ENCODE measurements around the gene MRPS12. TPM values are rescaled to one million over a fixed set of nuclear protein-coding genes. Genes with fewer than 3 reads are reported as not detected.

The MRPS12 gene
- total and polyA plus RNA-seq, 2 of the 4 experiments (the other 2 are of a cell fraction): 26.7 to 75.4 TPM

- POLR2A ChIA-PET (ENCODE audit: unreplicated experiment): no interaction called here
Observed at GRCh38 chr19:38911388-38912001, 19.2 kb upstream of the MRPS12 start.

More at GRCh38 chr19:38911388-38912001, 19.2 kb upstream of the MRPS12 start:
- BruUV-seq (replicated peaks): no TSS peak
- Histone ChIP-seq H2BK20ac (ENCODE audit: low read depth, low read length) (no peak overlapping the region), H3K9ac (ENCODE audit: low read depth, low read length) (no peak overlapping the region), H2BK15ac (ENCODE audit: low read depth, low read length) (no peak overlapping the region), H3K9me3 (ENCODE audit: control insufficient read depth, insufficient read depth, low read length) (no peaks in the 10 kb centered on the region; the same call in 1 of the 2 replicates), H3K23ac (ENCODE audit: low read depth, low read length) (no peak overlapping the region), H3K4ac (ENCODE audit: low read depth, low read length) (no peak overlapping the region), H3K4me2 (ENCODE audit: low read depth, low read length) (no peak overlapping the region), H3K4me3 (ENCODE audit: insufficient read depth, low read depth, low read length) (no peak overlapping the region), H2AK5ac (ENCODE audit: low read depth, low read length) (no peak overlapping the region), H3K27me3 (ENCODE audit: control insufficient read depth, insufficient read depth, low read length) (peaks cover 4% of the 10 kb centered on the region; the same call in 1 of the 2 replicates), H3K27ac (ENCODE audit: insufficient read depth, low read length) (no peak overlapping the region), H3K36me3 (ENCODE audit: control insufficient read depth, insufficient read depth, low read length) (peaks cover 17% of the 10 kb centered on the region), H4K91ac (ENCODE audit: insufficient read depth, low read depth, low read length) (no peak overlapping the region), H2BK120ac (ENCODE audit: low read depth, low read length) (no peak overlapping the region), H3K14ac (replicated peaks; ENCODE audit: low read depth, low read length) (no peak overlapping the region), H3K9me1 (ENCODE audit: insufficient read depth, low read length) (no peaks in the 10 kb centered on the region), H4K5ac (ENCODE audit: low read depth, low read length) (no peak overlapping the region), H4K20me1 (ENCODE audit: insufficient read depth, low read length) (no peaks in the 10 kb centered on the region), H2BK5ac (ENCODE audit: low read depth, low read length, poor library complexity, severe bottlenecking) (no peak overlapping the region), H3K56ac (ENCODE audit: extremely low read depth, insufficient read depth, low read length) (no peak overlapping the region), H3K79me1 (ENCODE audit: low read depth in 1 of 2, low read length in 2 of 2) (no peaks in the 10 kb centered on the region), H4K8ac (ENCODE audit: low read depth in 2 of 2, low read length in 2 of 2) (no peak overlapping the region), H2AK9ac (replicated peaks; ENCODE audit: low read depth, low read length, poor library complexity) (no peak overlapping the region), H2AFZ (replicated peaks; ENCODE audit: low read length, poor library complexity) (no peak overlapping the region), H3K4me1 (ENCODE audit: control insufficient read depth, insufficient read depth, low read length) (no peaks in the 10 kb centered on the region), H3K18ac (ENCODE audit: low read depth, low read length) (no peak overlapping the region)
- TF ChIP-seq MAZ (IDR thresholded peaks at IDR 0.05; ENCODE audit: borderline replicate concordance, low read depth, low read length): no peak
- no peak for TF ChIP-seq RCOR1 (IDR thresholded peaks at IDR 0.05; ENCODE audit: insufficient replicate concordance, low read length)
- ATAC-seq (ENCODE audit: low read depth): no peak
- CTCF ChIA-PET: interaction anchor here (1.1 kb wide), 1 partner anchor 19 kb away, joined by 3 read pairs; the partner anchor contains the start of genes MRPS12 and SARS2
- no peak for DNase-seq
- dilution Hi-C loops (cut with HindIII; ENCODE audit: low sequenced_read_pairs, unreplicated experiment): no loop called here
- WGBS, 2 experiments (ENCODE audit: extremely low coverage in 2 of 2, insufficient read length in 1 of 2): 83% methylated on average over 2 of the region's 16 CpGs; no CpG with 5 or more reads in 1 of the 2 experiments
- intact Hi-C loops (cut with micrococcal nuclease): no loop called here
- in situ Hi-C loops (cut with MboI; ENCODE audit: low sequenced_read_pairs): loop anchor here (25.0 kb wide), 1 partner anchor 174 kb away; the partner anchor contains the start of gene CAPN12
